GM21529 (cell line): ENCODE measurements around the gene DUOX1.
"Not testable (repeated sequence)": the region's sequence is repeated elsewhere in the genome, so short reads cannot be mapped to it uniquely, and the experiment has no call there.

Source experiments
- ATAC-seq: cut with Tn5 transposase; IDR thresholded peaks from one replicate; pipeline ENCODE4 v1.9.1; 2021; ENCODE audit not compliant: unreplicated experiment

DUOX1 gene

DNA sequence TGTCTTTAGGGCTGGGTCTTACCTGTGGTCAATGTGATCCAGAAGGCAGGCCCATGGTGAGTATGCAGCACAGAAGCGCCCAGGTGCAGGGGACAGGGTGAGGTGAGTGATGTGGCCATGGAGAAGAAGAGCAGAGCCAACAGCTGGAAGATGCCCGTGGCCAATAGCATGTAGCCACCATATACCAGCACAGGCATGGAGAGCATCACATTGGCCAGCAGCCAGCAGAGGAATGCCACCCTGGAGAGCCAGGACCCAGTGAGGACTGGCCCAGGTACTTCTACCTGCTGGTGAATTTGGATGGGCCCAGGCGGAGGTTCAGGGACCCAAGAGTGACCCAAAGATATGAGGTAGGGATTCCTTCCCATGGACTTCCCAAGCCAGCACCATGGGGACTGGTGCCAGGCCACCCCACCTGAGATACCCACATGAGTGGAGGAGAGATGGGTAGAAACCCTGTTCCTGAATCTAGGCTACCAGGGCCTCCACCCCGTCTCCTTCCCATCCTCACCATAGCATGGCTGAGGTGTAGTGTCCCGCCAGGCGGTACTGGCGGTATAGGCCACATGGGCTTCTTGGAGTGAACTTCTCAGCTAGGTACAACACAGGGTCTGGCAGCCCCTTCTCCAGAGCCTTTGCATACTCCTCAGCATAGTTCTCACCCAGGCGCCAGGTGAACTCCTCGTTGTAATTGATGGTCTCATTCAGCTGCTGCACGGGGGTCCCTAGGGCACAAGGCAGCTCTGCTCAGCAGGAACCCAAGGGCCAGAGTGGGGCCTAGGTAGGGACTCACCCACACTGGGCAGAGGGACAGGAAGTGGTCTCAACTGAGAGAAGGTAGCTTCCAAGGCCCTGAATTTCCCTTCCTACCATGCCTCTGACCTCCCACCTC is 9.5 kb upstream of the DUOX1 start:
- no peak for ATAC-seq

DNA sequence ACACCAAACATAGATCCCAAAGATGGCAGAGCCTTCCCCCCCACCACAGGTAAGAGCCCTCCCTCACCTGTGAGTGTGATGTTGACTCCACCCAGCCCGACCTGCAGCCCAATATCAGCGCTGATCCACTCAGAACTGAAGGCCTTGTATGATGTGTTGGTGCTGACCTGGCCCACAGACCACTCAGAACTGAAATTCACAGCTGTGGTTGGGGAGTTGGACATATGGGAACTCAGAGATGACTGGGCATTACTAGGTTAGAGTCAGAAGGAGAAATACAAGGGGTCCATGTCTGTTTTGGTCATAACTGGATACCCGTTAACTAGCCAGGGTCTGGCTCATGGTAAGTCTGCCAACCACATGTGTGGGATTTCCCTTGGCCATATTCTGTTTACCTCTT is 8.8 kb upstream of the DUOX1 start:
- ATAC-seq: no peak

GRCh38 chr15:45121706-45122417 is 7.9 kb upstream of the DUOX1 start:
- ATAC-seq: no peak

DNA sequence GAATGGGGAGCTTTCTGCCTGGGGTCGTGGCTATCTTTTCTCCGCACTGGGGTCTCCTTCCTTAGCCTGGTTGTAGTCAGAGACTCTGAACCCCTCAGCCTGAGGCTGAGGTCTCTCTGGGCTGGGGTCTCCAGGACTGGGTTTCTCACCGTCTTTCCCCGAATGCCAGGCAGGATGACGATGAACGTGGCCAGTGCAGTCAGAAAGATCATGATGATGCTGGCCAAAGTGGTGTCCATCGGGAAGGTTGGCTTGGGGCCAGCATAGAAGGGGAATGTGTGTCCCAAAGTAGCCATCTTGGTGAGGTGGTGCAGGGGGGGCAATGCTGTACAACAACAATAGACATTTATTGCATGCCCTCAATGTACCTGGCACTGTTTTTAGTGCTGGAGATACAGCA is 7.1 kb upstream of the DUOX1 start:
- ATAC-seq: no peak

DNA sequence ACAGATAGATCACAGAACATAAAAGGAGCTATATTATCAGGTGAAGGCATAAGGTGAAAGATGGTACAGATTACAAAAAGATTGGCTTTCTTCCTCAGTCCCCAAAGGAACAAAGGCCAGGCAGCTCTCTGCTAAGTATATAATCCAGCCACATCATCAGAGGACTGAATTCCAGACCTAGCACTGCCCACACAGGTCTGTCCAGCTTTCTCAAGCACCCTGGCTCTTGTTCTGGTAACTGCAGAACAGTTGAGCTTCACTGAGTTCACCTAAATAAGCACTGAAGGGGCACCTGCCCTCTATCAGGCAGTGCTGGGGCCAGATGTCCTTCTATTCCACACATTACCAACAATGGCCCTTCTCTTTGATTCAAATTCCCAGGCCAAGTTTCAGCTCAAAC is 6.4 kb upstream of the DUOX1 start:
- ATAC-seq: no peak

GRCh38 chr15:45126535-45127158 is 3.1 kb upstream of the DUOX1 start:
- ATAC-seq: no peak

GRCh38 chr15:45128971-45129639 is 689 bp upstream of the DUOX1 start:
- no peak for ATAC-seq

- ATAC-seq: no peak
These were observed 652 bp downstream of the DUOX1 start for GRCh38 chr15:45130291-45131000.

GRCh38 chr15:45131510-45131909 is 1.7 kb downstream of the DUOX1 start:
- ATAC-seq: no peak

- no peak for ATAC-seq
These were observed 3.2 kb downstream of the DUOX1 start for GRCh38 chr15:45132844-45133560.

- ATAC-seq: no peak
These were observed 3.7 kb downstream of the DUOX1 start for GRCh38 chr15:45133561-45133920.

GRCh38 chr15:45134046-45134445 is 4.3 kb downstream of the DUOX1 start:
- no peak for ATAC-seq

- ATAC-seq: no peak
These were observed 5.1 kb downstream of the DUOX1 start for GRCh38 chr15:45134682-45135604.

GRCh38 chr15:45135705-45136377 is 6.0 kb downstream of the DUOX1 start:
- ATAC-seq: not testable (repeated sequence)

- ATAC-seq: no peak
These were observed 6.6 kb downstream of the DUOX1 start for GRCh38 chr15:45136378-45136764.

- no peak for ATAC-seq
These were observed 7.9 kb downstream of the DUOX1 start for GRCh38 chr15:45137703-45138102.

DNA sequence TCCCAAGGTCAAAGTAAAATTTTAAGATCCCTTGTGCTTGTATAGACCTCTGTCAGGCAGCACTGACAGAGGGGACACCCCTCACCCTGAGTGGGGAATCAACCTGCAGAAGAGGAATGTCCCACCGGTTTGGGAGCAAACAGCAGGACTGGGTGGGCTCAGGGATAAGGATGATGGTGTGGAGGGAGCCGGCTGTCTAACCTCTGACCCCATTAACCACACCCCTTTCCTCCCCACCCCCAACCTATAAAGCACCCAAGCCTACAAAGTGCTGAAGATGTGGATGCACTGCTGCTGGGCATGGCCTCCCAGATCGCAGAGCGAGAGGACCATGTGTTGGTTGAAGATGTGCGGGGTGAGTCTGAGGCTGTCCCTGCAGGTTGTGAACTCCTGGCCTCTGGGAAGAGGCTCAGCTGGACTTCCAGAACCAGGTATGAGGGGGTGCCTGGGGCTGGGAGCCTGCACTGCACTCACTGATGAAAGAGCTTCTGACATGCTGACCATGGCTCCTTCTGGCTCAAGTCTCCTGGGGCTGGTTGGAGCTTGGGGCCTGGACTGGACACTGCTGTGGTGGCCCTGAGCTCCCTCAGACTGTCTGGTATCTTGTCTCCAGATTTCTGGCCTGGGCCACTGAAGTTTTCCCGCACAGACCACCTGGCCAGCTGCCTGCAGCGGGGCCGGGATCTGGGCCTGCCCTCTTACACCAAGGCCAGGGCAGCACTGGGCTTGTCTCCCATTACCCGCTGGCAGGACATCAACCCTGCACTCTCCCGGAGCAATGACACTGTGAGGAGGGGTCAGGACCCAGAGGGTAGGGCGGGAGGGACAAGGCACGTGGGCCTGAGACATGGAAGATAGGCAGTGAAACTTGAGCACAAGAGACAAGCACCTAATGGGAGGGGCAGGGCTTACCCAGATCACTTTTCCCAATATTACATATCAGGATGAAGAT is 9.3 kb downstream of the DUOX1 start:
- no peak for ATAC-seq
